ENCODE results near the gene B4GALNT2.

DNA sequence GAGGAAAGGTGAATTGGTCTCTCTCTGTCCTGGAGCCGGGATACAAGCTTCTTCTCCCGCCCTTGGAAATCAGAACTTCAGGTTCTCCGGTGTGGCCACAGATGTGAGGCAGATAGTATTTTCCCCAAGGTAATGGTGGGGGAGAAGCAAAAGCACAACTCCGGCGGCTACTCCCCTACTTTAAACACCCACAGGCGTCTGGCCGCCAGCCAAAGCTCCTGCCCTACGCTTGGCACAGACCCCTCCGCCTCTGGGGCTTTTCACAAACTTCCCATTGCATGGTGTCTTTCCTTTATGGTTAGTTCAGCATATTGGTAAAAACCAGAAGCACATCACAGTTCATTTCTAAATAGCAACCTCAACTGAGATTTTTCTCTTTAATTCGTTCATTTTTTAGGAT, 39.4 kb upstream of the B4GALNT2 start:
- TF ChIP-seq, protein P1, sequence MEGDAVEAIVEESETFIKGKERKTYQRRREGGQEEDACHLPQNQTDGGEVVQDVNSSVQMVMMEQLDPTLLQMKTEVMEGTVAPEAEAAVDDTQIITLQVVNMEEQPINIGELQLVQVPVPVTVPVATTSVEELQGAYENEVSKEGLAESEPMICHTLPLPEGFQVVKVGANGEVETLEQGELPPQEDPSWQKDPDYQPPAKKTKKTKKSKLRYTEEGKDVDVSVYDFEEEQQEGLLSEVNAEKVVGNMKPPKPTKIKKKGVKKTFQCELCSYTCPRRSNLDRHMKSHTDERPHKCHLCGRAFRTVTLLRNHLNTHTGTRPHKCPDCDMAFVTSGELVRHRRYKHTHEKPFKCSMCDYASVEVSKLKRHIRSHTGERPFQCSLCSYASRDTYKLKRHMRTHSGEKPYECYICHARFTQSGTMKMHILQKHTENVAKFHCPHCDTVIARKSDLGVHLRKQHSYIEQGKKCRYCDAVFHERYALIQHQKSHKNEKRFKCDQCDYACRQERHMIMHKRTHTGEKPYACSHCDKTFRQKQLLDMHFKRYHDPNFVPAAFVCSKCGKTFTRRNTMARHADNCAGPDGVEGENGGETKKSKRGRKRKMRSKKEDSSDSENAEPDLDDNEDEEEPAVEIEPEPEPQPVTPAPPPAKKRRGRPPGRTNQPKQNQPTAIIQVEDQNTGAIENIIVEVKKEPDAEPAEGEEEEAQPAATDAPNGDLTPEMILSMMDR (IDR thresholded peaks at IDR 0.05) = no peak
- no peak for TF ChIP-seq POLR2A (IDR thresholded peaks at IDR 0.05)

Measured in right lobe of liver (tissue), 4 donors.